ENCODE data around the gene TXNRD3.

DNA sequence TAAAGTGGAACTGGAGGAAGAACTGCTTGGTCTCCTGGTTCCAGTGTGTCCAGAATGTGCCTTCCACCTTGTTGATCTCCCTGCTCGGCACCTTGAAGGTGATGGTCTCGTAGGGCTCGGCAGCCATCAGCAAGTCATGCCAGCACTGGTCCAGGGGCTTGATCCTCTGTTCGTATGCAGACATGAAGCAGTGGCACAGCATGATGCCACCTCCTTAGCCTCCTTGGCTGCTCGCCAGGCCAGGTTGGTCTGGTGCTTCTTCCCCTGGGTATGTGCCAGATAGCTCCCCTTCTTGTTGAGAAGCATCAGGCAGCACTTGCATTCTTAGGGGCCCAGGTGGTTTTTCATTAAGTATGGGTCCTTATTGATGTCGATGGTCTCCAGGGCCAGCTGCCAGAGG, 17.8 kb upstream of the TXNRD3 start:
- TF ChIP-seq, protein P1, sequence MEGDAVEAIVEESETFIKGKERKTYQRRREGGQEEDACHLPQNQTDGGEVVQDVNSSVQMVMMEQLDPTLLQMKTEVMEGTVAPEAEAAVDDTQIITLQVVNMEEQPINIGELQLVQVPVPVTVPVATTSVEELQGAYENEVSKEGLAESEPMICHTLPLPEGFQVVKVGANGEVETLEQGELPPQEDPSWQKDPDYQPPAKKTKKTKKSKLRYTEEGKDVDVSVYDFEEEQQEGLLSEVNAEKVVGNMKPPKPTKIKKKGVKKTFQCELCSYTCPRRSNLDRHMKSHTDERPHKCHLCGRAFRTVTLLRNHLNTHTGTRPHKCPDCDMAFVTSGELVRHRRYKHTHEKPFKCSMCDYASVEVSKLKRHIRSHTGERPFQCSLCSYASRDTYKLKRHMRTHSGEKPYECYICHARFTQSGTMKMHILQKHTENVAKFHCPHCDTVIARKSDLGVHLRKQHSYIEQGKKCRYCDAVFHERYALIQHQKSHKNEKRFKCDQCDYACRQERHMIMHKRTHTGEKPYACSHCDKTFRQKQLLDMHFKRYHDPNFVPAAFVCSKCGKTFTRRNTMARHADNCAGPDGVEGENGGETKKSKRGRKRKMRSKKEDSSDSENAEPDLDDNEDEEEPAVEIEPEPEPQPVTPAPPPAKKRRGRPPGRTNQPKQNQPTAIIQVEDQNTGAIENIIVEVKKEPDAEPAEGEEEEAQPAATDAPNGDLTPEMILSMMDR (optimal IDR thresholded peaks at IDR 0.05 in 1 of 3, IDR thresholded peaks at IDR 0.05 in 1 of 3, conservative IDR thresholded peaks at IDR 0.05 in 1 of 3; ENCODE audit: extremely low read depth in 1 of 3, insufficient read depth in 2 of 3, low read length in 3 of 3), result no peak
- no peak for TF ChIP-seq EZH2 (IDR thresholded peaks at IDR 0.05; ENCODE audit: low read length)

All from keratinocyte (primary cell).